Measurements from ENCODE around the gene INSC. TPM values are rescaled to one million over a fixed set of nuclear protein-coding genes. Genes with fewer than 3 reads are reported as not detected.

INSC gene
- total and polyA plus RNA-seq, 9 donors, result 0.10 to 0.38 (median 0.21) TPM; not detected in 3

- H3K4me3 ChIP-seq, result no peak overlapping the region
- H3K9me3 ChIP-seq, result no peaks in the 10 kb centered on the region
- WGBS, 3 donors, result 59 to 66% (median 62%) methylated on average over 4 of the region's 4 CpGs
- intact Hi-C loops (cut with DNase I), result no loop called here
- H3K4me1 ChIP-seq (ENCODE audit: insufficient read depth), result no peaks in the 10 kb centered on the region
- DNase-seq, result no peak
- H3K27me3 ChIP-seq, result no peaks in the 10 kb centered on the region
- no peaks in the 10 kb centered on the region for H3K36me3 ChIP-seq
- H3K27ac ChIP-seq, result no peak overlapping the region
- TF ChIP-seq EP300 (IDR thresholded peaks at IDR 0.05) (no peak), POLR2A (IDR thresholded peaks at IDR 0.05) (no peak), CTCF (IDR thresholded peaks at IDR 0.05) (no peak)
Observed at GRCh38 chr11:15119352-15119751, 4.6 kb downstream of the INSC start.

GRCh38 chr11:15119826-15120225 is 5.1 kb downstream of the INSC start:
- intact Hi-C loops (cut with DNase I), result no loop called here
- Histone ChIP-seq H3K4me3 (no peak overlapping the region), H3K27ac (no peak overlapping the region), H3K27me3 (no peaks in the 10 kb centered on the region), H3K9me3 (no peaks in the 10 kb centered on the region), H3K4me1 (ENCODE audit: insufficient read depth) (no peaks in the 10 kb centered on the region), H3K36me3 (no peaks in the 10 kb centered on the region)
- no peak for DNase-seq
- 71 to 83% (median 79%) methylated on average over 1 of the region's 1 CpG for WGBS, 3 donors
- TF ChIP-seq POLR2A (IDR thresholded peaks at IDR 0.05), result no peak

- 43 to 55% (median 54%) methylated on average over 1 of the region's 1 CpG for WGBS, 3 donors
- intact Hi-C loops (cut with DNase I), result no loop called here
- Histone ChIP-seq H3K9me3 (no peaks in the 10 kb centered on the region), H3K4me3 (no peak overlapping the region), H3K36me3 (no peaks in the 10 kb centered on the region), H3K27me3 (no peaks in the 10 kb centered on the region), H3K27ac (no peak overlapping the region), H3K4me1 (ENCODE audit: insufficient read depth) (no peaks in the 10 kb centered on the region)
- TF ChIP-seq EP300 (IDR thresholded peaks at IDR 0.05), result no peak
- TF ChIP-seq CTCF (IDR thresholded peaks at IDR 0.05), result no peak
- TF ChIP-seq POLR2A (IDR thresholded peaks at IDR 0.05), result no peak
- DNase-seq, result no peak
Observed at GRCh38 chr11:15123849-15124248, 9.1 kb downstream of the INSC start.

- H3K27ac ChIP-seq, result no peak overlapping the region
- no peak overlapping the region for H3K4me3 ChIP-seq
- WGBS, 3 donors, result 59 to 69% (median 68%) methylated on average over 2 of the region's 2 CpGs
- TF ChIP-seq CTCF (IDR thresholded peaks at IDR 0.05) (no peak), POLR2A (IDR thresholded peaks at IDR 0.05) (no peak), EP300 (IDR thresholded peaks at IDR 0.05) (no peak)
- no peaks in the 10 kb centered on the region for H3K4me1 ChIP-seq (ENCODE audit: insufficient read depth)
- no peaks in the 10 kb centered on the region for H3K9me3 ChIP-seq
- intact Hi-C loops (cut with DNase I), result no loop called here
- H3K27me3 ChIP-seq, result no peaks in the 10 kb centered on the region
- DNase-seq, result no peak
- no peaks in the 10 kb centered on the region for H3K36me3 ChIP-seq
Observed at GRCh38 chr11:15124528-15124927, 9.8 kb downstream of the INSC start.

- intact Hi-C loops (cut with DNase I), result no loop called here
- DNase-seq, result no peak
- 73 to 82% (median 82%) methylated on average over 6 of the region's 6 CpGs for WGBS, 3 donors
Observed at GRCh38 chr11:15127341-15127740, 12.6 kb downstream of the INSC start.

More at GRCh38 chr11:15127341-15127740, 12.6 kb downstream of the INSC start:
- no peaks in the 10 kb centered on the region for H3K27me3 ChIP-seq
- no peaks in the 10 kb centered on the region for H3K4me1 ChIP-seq (ENCODE audit: insufficient read depth)
- no peak overlapping the region for H3K27ac ChIP-seq
- no peaks in the 10 kb centered on the region for H3K36me3 ChIP-seq
- TF ChIP-seq EP300 (IDR thresholded peaks at IDR 0.05), result no peak
- TF ChIP-seq POLR2A (IDR thresholded peaks at IDR 0.05), result no peak
- no peak for TF ChIP-seq CTCF (IDR thresholded peaks at IDR 0.05)
- no peak overlapping the region for H3K4me3 ChIP-seq
- no peaks in the 10 kb centered on the region for H3K9me3 ChIP-seq

All from ovary (tissue), 9 donors.